Tibial nerve (tissue), 4 donors: ENCODE data around the gene SLC22A31. TPM values are rescaled to one million over a fixed set of nuclear protein-coding genes. Genes with fewer than 3 reads are reported as not detected.
A peak's percentile ranks its signal among the peaks of the same experiment; 100 is the strongest.

Experiments
- DNase-seq, 2 donors: peaks; one replicate each; pipeline ENCODE4 v3.0.0-alpha.2; 2019; ENCODE audit warnings: low spot score in 2 of 2
- H3K27ac ChIP-seq, 4 donors: fragments of 200-600 bp; sonication (generic) in 3 of 4; one replicate each; pipeline ENCODE4 v1.5.1; 2017 to 2019; ENCODE audit warnings: mild to moderate bottlenecking in 1 of 4
- H3K27me3 ChIP-seq, 2 donors: fragments of 200-600 bp; sonication (generic) in 1 of 2; one replicate each; pipeline versions ENCODE4 v1.5.1 to v1.6.0; 2017 to 2019
- H3K36me3 ChIP-seq, 3 donors: fragments of 200-600 bp; sonication (generic); one replicate each; pipeline ENCODE4 v1.5.1; 2018 to 2019
- H3K4me1 ChIP-seq, 4 donors: fragments of 200-600 bp; sonication (generic) in 3 of 4; one replicate each; pipeline ENCODE4 v1.5.1; 2017 to 2019
- H3K4me3 ChIP-seq, 4 donors: fragments of 200-600 bp; sonication (generic) in 3 of 4; one replicate each; pipeline ENCODE4 v1.5.1; 2017 to 2019; ENCODE audit warnings: mild to moderate bottlenecking in 1 of 4, moderate library complexity in 1 of 4
- H3K9me3 ChIP-seq, 4 donors: fragments of 200-600 bp; sonication (generic) in 3 of 4; one replicate each; pipeline ENCODE4 v1.5.1; 2017 to 2019
- EP300 ChIP-seq, 2 donors: sonication (generic); formaldehyde crosslinking; IDR thresholded peaks; one replicate each; pipeline ENCODE4 v1.6.1; 2017; ENCODE audit warnings: antibody characterized with exemption in 2 of 2, mild to moderate bottlenecking in 1 of 2
- POLR2A ChIP-seq, 2 donors: fragments of 450-650 bp; IDR thresholded peaks; one replicate each; pipeline ENCODE4 v1.6.1; 2017; ENCODE audit warnings: antibody characterized with exemption in 2 of 2, mild to moderate bottlenecking in 2 of 2, moderate library complexity in 2 of 2
- WGBS, 2 donors: methylation state at CpG; one replicate each; pipeline ENCODE4 v1.1.5; 2018; 5-methylcytosine and 5-hydroxymethylcytosine counted together
- total RNA-seq, 4 donors: library from RNA; depleted of rRNA; stranded (reverse); fragments of >200 nt; gene quantifications; one replicate each; pipeline ENCODE4 v1.1.0, GENCODE V29; 2016
- TF ChIP-seq, protein P1 (sequence below), 5 experiments: fragments of 200-600 bp in 3 of 5; fragments of 450-650 bp in 2 of 5; sonication (generic) in 3 of 5; IDR thresholded peaks; one replicate each; pipeline ENCODE4 v1.5.1; 2016 to 2019; ENCODE audit warnings: antibody characterized with exemption in 5 of 5, mild to moderate bottlenecking in 3 of 5, moderate library complexity in 2 of 5

The SLC22A31 gene
- total RNA-seq, 4 donors from 2014 or later: 1.4 to 3.3 TPM; not detected in 2

DNA sequence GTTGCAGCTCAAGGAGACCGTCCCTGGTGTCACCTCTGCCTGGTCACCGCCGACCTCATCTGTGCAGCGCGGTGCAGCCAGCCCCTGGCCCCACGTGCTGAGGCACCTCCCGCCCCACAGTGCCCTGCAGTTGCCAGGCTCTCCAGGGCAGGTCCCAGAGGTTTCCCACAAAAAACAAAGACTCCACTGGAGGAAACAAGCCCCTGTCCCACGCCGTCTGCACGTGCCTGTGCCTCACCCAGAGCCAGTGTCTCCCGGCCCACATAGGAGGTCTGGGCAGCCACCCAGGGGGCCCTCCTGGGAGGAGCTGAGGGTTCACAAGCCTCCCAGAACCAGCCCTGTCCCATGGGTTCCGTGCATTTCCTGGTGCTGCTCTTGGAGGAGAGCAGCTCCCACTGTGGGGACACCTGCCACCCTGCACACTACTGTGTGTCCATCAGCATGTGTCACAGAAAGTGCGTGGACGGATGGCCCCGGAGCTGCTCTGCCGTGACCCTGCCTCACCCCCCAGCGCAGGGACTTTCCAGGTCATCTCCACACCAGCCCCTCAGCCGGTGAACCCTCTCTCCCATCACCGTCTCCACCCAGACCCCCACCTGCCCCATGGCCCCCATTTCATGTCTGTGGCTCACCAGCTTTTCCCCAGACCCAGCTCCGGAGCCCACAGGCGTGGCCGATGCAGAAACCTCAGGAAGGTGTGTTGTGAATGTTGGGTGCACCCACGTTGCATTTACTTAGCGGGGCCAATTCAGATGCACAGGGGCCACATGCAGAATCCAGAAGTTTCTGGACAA is 45.8 kb downstream of the SLC22A31 start:
- 74 to 75% methylated on average over 14 to 20 of the region's 24 CpGs for whole genome bisulfite sequencing, 2 donors
- Histone ChIP-seq H3K27ac (peak overlapping the region in 3 of 4 donors; percentile 36 to 81 (median 42)), H3K36me3 (peaks cover 0 to 44% (median 1%) of the 10 kb centered on the region in 3 donors), H3K4me3 (no peak overlapping the region), H3K9me3 (no peaks in the 10 kb centered on the region), H3K27me3 (no peaks in the 10 kb centered on the region), H3K4me1 (peaks cover 0 to 35% (median 16%) of the 10 kb centered on the region in 4 donors)
- TF ChIP-seq, protein P1, sequence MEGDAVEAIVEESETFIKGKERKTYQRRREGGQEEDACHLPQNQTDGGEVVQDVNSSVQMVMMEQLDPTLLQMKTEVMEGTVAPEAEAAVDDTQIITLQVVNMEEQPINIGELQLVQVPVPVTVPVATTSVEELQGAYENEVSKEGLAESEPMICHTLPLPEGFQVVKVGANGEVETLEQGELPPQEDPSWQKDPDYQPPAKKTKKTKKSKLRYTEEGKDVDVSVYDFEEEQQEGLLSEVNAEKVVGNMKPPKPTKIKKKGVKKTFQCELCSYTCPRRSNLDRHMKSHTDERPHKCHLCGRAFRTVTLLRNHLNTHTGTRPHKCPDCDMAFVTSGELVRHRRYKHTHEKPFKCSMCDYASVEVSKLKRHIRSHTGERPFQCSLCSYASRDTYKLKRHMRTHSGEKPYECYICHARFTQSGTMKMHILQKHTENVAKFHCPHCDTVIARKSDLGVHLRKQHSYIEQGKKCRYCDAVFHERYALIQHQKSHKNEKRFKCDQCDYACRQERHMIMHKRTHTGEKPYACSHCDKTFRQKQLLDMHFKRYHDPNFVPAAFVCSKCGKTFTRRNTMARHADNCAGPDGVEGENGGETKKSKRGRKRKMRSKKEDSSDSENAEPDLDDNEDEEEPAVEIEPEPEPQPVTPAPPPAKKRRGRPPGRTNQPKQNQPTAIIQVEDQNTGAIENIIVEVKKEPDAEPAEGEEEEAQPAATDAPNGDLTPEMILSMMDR (IDR thresholded peaks at IDR 0.05): no peak
- TF ChIP-seq POLR2A (IDR thresholded peaks at IDR 0.05) (no peak), EP300 (IDR thresholded peaks at IDR 0.05) (no peak)
- no peak for DNase-seq

- no peak overlapping the region for H3K4me3 ChIP-seq
- TF ChIP-seq, protein P1 (IDR thresholded peaks at IDR 0.05): no peak
- TF ChIP-seq POLR2A (IDR thresholded peaks at IDR 0.05) (no peak), EP300 (IDR thresholded peaks at IDR 0.05) (no peak)
- peaks cover 0 to 5% (median 0%) of the 10 kb centered on the region in 4 donors for H3K9me3 ChIP-seq
- H3K36me3 ChIP-seq: peaks cover 0 to 52% (median 7%) of the 10 kb centered on the region in 3 donors
- DNase-seq: no peak
- H3K4me1 ChIP-seq: peaks cover 0 to 35% (median 16%) of the 10 kb centered on the region in 4 donors
- H3K27me3 ChIP-seq: no peaks in the 10 kb centered on the region
- no peak overlapping the region for H3K27ac ChIP-seq
- 90 to 94% methylated on average over 11 to 15 of the region's 19 CpGs for WGBS, 2 donors
Measured at GRCh38 chr16:89153848-89154271, 46.5 kb downstream of the SLC22A31 start.

GRCh38 chr16:89152831-89153700 is 47.3 kb downstream of the SLC22A31 start:
- H3K36me3 ChIP-seq: peaks cover 0 to 60% (median 7%) of the 10 kb centered on the region in 3 donors
- H3K27me3 ChIP-seq: no peaks in the 10 kb centered on the region
- 78 to 85% methylated on average over 33 to 41 of the region's 41 CpGs for WGBS, 2 donors
- DNase-seq: no peak
- TF ChIP-seq, protein P1 (IDR thresholded peaks at IDR 0.05): no peak
- TF ChIP-seq EP300 (IDR thresholded peaks at IDR 0.05): no peak
- TF ChIP-seq POLR2A (IDR thresholded peaks at IDR 0.05): no peak
- peaks cover 0 to 35% (median 16%) of the 10 kb centered on the region in 4 donors for H3K4me1 ChIP-seq
- no peak overlapping the region for H3K27ac ChIP-seq
- no peak overlapping the region for H3K4me3 ChIP-seq
- peaks cover 0 to 5% (median 0%) of the 10 kb centered on the region in 4 donors for H3K9me3 ChIP-seq

GRCh38 chr16:89150981-89151380 is 49.4 kb downstream of the SLC22A31 start:
- 90 to 96% methylated on average over 8 of the region's 8 CpGs for WGBS, 2 donors

More at GRCh38 chr16:89150981-89151380, 49.4 kb downstream of the SLC22A31 start:
- H3K4me1 ChIP-seq: peaks cover 0 to 21% (median 14%) of the 10 kb centered on the region in 4 donors
- H3K27ac ChIP-seq: no peak overlapping the region
- TF ChIP-seq, protein P1 (IDR thresholded peaks at IDR 0.05): no peak
- TF ChIP-seq EP300 (IDR thresholded peaks at IDR 0.05) (no peak), POLR2A (IDR thresholded peaks at IDR 0.05) (no peak)
- no peaks in the 10 kb centered on the region for H3K27me3 ChIP-seq
- DNase-seq: no peak
- peaks cover 4 to 77% (median 14%) of the 10 kb centered on the region in 3 donors for H3K36me3 ChIP-seq
- H3K4me3 ChIP-seq: no peak overlapping the region
- peaks cover 0 to 5% (median 0%) of the 10 kb centered on the region in 4 donors for H3K9me3 ChIP-seq
